ENCODE measurements around the gene CD3D.

The CD3D gene

GRCh38 chr11:118305726-118306125 lies 36.8 kb downstream of the CD3D start:
- DNase-seq = no peak
- intact Hi-C loops (cut with DNase I) = no loop called here

- DNase-seq = no peak
- intact Hi-C loops (cut with DNase I) = no loop called here
Observed at GRCh38 chr11:118304568-118305248, 37.8 kb downstream of the CD3D start, which contains the start of gene CD3E. CD3E (plus strand) TSS chr11:118304730; CDS start chr11:118304953, 223 bp downstream.

- DNase-seq = no peak
- intact Hi-C loops (cut with DNase I) = no loop called here
Observed at GRCh38 chr11:118304227-118304567, 38.3 kb downstream of the CD3D start.

GRCh38 chr11:118301600-118302195 lies 40.8 kb downstream of the CD3D start:
- intact Hi-C loops (cut with DNase I) = no loop called here

GRCh38 chr11:118295815-118296454 lies 46.6 kb downstream of the CD3D start:
- no peak for DNase-seq
- intact Hi-C loops (cut with DNase I) = loop anchor here (10.0 kb wide), 1 partner anchor 49 kb away; the partner anchor contains the start of genes CD3D and CD3G

More at GRCh38 chr11:118301600-118302195, 40.8 kb downstream of the CD3D start:
- DNase-seq = no peak

- intact Hi-C loops (cut with DNase I) = loop anchor here (10.0 kb wide), 1 partner anchor 50 kb away; the partner anchor contains the start of genes CD3D and CD3G
- no peak for DNase-seq
Observed at GRCh38 chr11:118295199-118295598, 47.3 kb downstream of the CD3D start.

GRCh38 chr11:118294053-118294452 lies 48.5 kb downstream of the CD3D start:
- DNase-seq = no peak
- intact Hi-C loops (cut with DNase I) = loop anchor here (10.0 kb wide), 1 partner anchor 51 kb away; the partner anchor contains the start of genes CD3D and CD3G

- intact Hi-C loops (cut with DNase I) = loop anchor here (1.0 to 10.0 kb wide), 2 partner anchors 53 to 93 kb away; partner anchors contain the start of genes CD3D and CD3G
- no peak for DNase-seq
Observed at GRCh38 chr11:118291477-118292135, 50.9 kb downstream of the CD3D start.

- intact Hi-C loops (cut with DNase I) = loop anchor here (1.0 to 10.0 kb wide), 2 partner anchors 54 to 93 kb away; partner anchors contain the start of genes CD3D and CD3G
- peak in 1 of 10 donors; percentile 10 for DNase-seq
Observed at GRCh38 chr11:118290923-118291322, 51.6 kb downstream of the CD3D start.

GRCh38 chr11:118289401-118289800 lies 53.1 kb downstream of the CD3D start:
- intact Hi-C loops (cut with DNase I) = no loop called here
- DNase-seq = no peak
